Stimulated activated CD4-positive, alpha-beta T cell treated with anti-CD3 and anti-CD28 coated beads, Interleukin-12 subunit alpha, Interleukin-12 subunit beta, amount 100 ng/mL, for 24 hours (primary cell): Measurements from ENCODE around the gene PRKCA.
A peak's percentile ranks its signal among the peaks of the same experiment; 100 is the strongest.
"Not testable (repeated sequence)": the region's sequence is repeated elsewhere in the genome, so short reads cannot be mapped to it uniquely, and the experiment has no call there.

Source experiments
- DNase-seq, 2 experiments: peaks; one replicate each; pipeline ENCODE4 v3.0.0-alpha.2; 2020; ENCODE audit warnings: low read depth in 2 of 2

The PRKCA gene

GRCh38 chr17:66466106-66466820, 163.8 kb downstream of the PRKCA start:
- DNase-seq = no peak

GRCh38 chr17:66466840-66467367, 164.5 kb downstream of the PRKCA start:
- DNase-seq = peak; percentile 31 to 48

GRCh38 chr17:66467766-66468165, 165.4 kb downstream of the PRKCA start:
- no peak for DNase-seq

- no peak for DNase-seq
Measured at GRCh38 chr17:66468241-66469087, 166.1 kb downstream of the PRKCA start.

- no peak for DNase-seq
Measured at GRCh38 chr17:66469088-66469442, 166.7 kb downstream of the PRKCA start.

GRCh38 chr17:66469461-66469860, 167.0 kb downstream of the PRKCA start:
- DNase-seq = no peak

GRCh38 chr17:66469890-66470289, 167.5 kb downstream of the PRKCA start:
- DNase-seq = no peak

GRCh38 chr17:66472123-66472522, 169.7 kb downstream of the PRKCA start:
- DNase-seq = no peak

GRCh38 chr17:66474258-66474657, 171.8 kb downstream of the PRKCA start:
- DNase-seq = no peak

GRCh38 chr17:66474806-66475497, 172.5 kb downstream of the PRKCA start:
- no peak for DNase-seq

GRCh38 chr17:66476014-66476413, 173.6 kb downstream of the PRKCA start:
- DNase-seq = no peak

GRCh38 chr17:66477615-66478283, 175.3 kb downstream of the PRKCA start:
- DNase-seq = no peak

GRCh38 chr17:66479230-66479889, 176.9 kb downstream of the PRKCA start:
- not testable (repeated sequence) for DNase-seq

GRCh38 chr17:66480243-66480642, 177.8 kb downstream of the PRKCA start:
- DNase-seq = no peak

GRCh38 chr17:66480802-66481201, 178.4 kb downstream of the PRKCA start:
- DNase-seq = no peak

- no peak for DNase-seq
Measured at GRCh38 chr17:66481271-66481670, 178.9 kb downstream of the PRKCA start.

- DNase-seq = no peak
Measured at GRCh38 chr17:66483906-66484305, 181.5 kb downstream of the PRKCA start.

- no peak for DNase-seq
Measured at GRCh38 chr17:66485309-66485947, 183.0 kb downstream of the PRKCA start.

- DNase-seq = no peak
Measured at GRCh38 chr17:66487121-66487520, 184.7 kb downstream of the PRKCA start.

GRCh38 chr17:66487981-66488468, 185.6 kb downstream of the PRKCA start:
- no peak for DNase-seq

GRCh38 chr17:66488864-66489263, 186.5 kb downstream of the PRKCA start:
- DNase-seq = no peak
